HG02588 (cell line): ENCODE data around the gene MUC13.
A peak's percentile ranks its signal among the peaks of the same experiment; 100 is the strongest.

Experiments used
- ATAC-seq: cut with Tn5 transposase; IDR thresholded peaks from one replicate; pipeline ENCODE4 v1.9.1; 2021; ENCODE audit warnings: mild to moderate bottlenecking, moderate library complexity; ENCODE audit not compliant: unreplicated experiment

Gene MUC13

GRCh38 chr3:124951511-124952281, 17.1 kb upstream of the MUC13 start:
- no peak for ATAC-seq

DNA sequence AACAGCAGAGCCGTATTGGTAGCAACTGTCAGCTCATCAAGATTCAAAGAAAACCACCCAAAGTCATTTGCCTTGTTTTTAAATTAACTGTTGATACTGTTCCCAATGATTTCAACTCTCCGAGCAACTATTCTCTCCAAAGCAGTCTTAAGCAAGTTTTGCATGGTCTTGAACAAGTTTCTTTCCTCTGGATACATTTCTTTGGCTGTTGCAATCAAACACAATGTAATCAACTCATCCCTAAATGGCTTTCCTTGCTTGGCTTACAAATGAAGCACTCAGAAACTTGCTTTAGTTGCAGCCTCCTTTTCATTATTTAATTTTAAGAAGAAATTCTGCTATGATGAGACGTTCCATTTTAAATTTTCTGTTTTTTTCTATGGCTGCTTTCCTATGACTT, 15.5 kb upstream of the MUC13 start:
- no peak for ATAC-seq

DNA sequence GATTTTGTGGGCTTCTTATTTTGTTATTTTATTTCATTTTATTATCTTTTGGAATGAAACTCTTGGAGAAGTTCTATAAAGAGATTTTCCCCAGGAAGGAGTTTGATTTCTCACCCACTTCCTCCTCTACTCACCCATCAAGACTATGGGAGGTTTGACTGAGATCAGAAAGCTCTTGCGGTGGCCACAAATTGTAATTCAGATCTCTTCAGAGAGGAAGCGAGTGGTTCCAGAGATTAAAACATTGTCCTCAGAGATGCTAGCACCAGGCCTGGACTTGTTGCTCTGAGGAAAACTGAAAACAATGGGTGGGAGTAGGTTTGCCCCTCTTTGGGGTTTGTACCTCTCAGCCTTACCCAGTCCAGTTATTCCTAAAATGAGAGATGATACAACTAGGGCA, 8.1 kb upstream of the MUC13 start:
- ATAC-seq: no peak

GRCh38 chr3:124941771-124942170, 7.2 kb upstream of the MUC13 start:
- no peak for ATAC-seq

DNA sequence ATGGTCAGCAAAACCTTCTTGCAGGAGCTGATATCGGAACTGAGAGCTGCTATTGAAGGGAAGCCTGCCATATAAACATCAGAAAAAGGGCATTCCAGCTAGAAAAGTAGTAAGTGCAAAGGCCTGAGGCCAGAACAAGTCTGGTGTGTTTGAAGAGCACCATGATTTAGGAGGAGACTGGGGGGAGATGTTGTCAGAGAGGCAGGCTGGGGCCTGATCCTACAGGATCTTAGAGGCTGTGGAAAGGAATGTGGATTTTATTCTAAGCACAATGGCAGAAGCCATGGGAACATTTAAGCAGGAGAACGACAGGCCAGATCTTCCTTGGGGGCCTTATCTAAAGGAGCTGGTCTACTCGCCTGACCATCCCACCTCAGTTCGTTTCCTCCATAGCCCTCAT, 5.1 kb upstream of the MUC13 start:
- ATAC-seq: no peak

DNA sequence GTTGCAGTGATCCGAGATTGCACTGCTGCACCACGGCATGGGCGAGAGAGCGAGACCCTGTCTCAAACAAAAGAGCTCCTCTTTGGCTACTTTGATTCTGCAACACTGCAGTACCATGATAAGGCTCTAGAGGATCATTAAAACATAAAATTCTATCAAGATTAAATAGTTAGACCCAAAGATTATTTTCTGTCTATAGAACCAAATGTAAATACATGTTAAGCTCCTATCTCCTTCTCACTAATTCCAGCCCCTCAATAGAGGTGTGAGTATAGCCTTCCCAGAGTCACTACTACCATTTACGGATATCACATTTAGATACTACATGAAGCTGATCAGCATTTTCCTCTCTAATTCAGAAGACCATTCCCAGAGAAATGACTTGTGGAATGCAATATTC, 4.3 kb upstream of the MUC13 start:
- ATAC-seq: no peak

DNA sequence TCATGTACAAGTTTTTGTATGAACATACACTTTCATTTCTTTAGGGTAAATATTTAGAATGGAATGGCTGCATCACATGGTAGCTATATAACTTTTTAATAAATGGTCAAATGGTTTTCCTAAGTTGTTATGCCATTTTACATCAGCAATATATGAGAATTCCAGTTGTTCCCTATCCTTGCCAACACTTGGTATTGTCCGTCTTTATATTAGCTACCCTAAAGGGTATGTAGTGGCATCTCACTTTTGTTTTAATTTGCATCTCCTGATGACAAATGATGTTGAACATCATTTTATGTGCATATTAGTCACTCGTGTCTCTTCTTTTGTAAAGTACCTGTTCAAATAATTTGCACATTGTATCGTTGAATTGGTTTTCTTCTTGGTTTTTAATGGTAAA, 2.5 kb upstream of the MUC13 start:
- no peak for ATAC-seq

DNA sequence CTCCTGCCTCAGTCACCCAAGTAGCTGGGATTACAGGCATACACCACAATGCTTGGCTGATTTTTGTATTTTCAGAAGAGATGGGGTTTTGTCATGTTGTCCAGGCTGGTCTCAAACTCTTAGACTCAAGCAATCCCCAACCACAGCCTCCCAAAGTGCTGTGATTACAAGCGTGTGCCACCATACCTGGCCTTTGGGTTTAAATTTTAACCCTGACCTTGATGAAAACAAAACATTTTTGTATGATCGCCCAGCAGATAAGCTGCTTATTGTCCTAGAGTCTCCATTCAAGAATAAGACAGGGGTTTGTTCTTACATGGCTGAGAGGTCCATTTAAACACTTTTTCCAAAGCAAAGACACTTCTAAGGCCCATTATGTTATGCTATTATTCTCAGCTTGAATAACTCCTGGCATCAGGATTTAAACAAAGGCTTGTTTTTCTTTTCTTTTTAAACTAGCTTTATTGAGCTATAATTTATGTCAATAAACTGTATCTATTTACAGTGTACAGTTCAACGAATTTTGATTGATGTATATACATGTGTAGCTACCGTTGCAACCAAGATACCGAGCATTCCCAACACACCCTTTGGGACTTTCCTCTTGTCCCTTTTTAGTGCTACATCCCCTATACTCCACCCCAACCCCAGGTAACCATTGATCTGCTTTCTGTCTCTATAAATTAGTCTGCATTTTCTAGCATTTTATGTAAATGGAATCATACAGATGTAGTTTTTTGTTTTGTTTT, 1.4 kb upstream of the MUC13 start:
- no peak for ATAC-seq

DNA sequence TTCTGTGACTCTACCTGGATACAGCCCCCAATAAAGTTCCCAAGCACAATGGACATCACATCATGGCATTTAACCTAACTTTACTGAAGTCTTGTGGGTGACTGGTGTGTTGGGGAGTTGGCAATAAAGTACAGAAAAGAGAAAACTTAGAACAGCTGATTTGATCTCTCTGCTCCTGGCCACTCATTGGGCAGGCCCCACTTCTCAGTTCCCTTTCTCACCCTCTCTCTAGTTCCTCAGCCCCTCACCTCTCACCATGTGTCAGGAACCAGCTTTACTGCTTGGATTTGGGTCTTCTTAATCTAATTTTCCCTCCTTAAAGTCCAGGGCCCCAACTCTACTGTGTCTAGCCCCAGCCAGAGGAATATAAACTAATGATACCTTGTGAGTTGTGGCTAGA, 713 bp upstream of the MUC13 start:
- ATAC-seq: no peak

GRCh38 chr3:124928333-124929202, 6.0 kb downstream of the MUC13 start:
- no peak for ATAC-seq

DNA sequence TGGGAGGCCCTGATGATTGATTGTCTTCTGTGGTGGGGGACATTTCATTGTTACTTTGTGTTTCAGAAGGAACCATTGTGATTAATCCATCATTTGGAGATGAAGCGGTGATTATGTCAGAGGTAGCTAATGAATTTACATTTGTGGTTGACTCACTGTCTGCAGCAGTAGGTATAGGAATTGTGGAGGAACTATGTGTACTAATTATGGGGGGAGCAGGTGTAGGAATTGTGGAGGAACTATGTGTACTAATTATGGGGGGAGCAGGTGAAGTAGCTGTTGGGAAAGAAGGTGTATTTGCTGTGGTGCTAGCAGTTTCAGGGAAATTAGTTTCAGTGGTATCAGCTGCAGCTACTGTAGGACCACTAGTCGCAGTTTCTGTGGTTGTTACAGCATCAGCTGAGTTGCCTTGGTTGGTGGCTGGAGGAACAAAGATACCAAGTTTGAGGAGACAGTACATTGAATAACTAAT, 6.9 kb downstream of the MUC13 start:
- ATAC-seq: peak; percentile 85

DNA sequence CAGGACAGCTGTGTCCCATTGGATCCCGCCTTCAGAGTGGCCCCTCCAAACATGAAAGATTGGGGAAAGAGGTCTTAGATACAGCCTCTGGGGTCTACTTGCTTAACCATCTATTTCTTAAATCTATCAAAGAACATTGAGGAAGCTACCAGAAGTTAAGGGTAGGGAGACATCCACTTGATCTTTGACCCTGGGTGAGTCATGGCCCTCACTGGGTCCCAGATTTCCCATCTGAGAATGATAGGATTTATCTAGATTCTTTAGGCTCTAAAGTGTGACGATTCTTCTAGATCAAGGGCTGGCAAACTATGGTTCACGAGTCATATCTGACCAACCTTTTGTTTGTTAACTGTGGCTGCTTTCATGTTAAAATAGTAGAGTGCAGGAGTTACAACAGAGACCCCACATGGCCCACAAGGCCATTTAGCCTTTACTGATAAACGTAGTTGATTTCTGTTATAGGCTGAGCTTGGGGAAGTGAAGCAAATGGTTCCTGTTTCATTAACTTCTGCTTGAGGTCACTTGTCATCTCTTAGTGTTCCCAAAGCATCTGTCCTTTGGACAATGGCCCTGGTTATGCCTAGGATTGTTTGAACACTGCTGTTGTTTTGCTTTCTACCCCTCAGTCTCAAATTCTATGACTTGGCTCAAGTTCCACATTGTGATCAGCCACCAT, 8.0 kb downstream of the MUC13 start:
- ATAC-seq: no peak

GRCh38 chr3:124924741-124925140, 9.8 kb downstream of the MUC13 start:
- ATAC-seq: no peak

DNA sequence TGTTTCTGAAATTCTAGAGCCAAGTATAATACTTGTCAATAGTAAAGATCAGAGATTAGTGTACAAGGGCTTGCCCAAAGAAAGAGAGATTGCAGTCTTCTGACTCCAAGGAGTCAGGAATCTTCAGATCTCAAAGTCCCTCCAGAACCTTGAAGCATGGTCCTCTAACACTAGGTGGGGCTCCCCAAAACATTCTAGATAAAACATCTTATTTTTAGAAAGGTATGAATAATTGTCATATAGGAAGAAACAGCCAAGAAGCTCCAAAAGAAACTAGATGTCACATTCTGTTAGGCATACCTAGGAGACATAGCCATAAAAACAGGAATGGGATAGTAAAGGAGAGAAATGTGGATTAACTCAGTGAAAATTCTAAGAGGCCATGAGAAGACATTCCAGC, 10.7 kb downstream of the MUC13 start:
- no peak for ATAC-seq

GRCh38 chr3:124920718-124921117, 13.8 kb downstream of the MUC13 start:
- no peak for ATAC-seq

DNA sequence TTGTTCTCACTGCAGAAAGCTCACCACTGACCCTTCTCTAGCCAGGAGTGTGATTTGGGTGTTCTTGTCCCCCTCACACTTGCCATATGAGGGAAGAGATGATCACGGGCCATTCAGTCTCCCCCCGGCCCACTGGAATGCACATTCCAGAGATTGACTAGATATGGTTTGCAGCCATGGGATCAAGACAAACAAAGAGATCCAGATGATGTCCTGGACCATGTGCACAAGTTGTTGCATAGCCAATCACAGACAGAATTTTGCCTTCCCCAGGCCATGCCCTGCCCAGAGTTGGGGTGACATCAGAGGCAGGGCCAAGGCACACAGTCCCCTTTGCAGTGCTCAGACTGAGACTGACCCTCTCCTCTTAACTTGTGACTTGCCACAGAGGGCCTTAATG, 14.8 kb downstream of the MUC13 start:
- no peak for ATAC-seq

DNA sequence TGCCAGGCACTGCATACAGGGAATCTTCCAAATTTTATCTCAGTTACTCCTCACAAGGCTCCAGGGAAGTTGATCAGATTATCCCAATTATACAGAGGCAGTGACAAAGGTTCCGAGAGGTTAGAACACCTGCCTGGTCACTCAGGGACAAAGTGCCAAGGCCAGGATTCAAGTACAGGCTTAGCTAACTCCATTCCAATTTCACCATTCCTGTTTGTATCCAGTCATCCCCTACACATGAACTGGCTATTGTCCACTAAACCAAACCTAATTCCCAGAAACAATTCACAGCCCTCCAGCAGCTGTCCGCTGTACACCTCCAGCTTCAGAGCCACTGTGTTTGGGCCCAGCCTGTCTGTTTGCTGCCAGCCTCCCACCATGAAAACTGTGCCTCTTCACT, 16.0 kb downstream of the MUC13 start:
- ATAC-seq: no peak

DNA sequence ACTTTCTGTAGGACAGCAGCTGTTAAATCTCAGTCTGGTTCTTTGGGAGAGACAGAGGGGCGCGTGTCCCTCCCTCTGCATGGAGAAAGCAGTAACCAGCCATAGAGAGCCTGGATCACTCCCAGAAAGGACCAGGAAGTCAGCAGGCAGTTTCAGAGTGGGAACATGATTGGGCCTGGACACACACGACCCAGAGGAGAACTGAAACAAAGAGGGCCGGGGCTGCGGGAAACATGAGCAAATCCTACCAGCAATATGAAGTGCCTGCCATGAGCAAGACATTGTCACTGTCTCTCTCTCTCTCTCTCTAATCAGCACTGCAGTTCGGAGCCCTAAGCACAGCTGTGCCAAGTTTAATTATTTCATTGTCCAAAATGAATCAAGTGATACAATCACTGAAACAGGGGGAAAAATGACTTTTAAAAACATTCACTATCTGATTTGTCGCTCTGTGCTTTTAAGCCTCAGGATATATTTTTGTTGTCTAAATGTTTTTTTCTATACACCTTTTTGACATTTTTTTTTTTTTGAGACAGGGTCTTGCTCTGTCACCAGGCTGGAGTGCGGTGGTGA, 17.6 kb downstream of the MUC13 start:
- no peak for ATAC-seq

DNA sequence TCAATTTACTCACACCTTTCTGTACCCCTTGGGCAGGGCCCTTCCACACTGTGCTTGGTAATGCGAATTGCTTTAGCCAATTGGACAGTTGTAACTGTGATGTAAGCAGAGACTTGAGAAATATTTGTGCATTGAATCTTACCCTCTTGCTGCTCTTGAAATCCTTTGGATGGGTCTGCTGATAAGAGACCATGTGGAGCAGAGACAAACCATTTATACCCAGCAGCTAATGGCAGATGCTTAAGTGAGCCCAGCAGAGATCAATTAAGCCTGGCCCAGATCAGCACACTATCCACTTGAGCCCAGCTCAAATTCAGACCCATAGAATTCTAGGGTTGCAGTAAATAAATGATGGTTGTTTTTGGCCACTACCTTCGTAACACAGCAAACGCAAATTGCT, 19.3 kb downstream of the MUC13 start:
- ATAC-seq: no peak

DNA sequence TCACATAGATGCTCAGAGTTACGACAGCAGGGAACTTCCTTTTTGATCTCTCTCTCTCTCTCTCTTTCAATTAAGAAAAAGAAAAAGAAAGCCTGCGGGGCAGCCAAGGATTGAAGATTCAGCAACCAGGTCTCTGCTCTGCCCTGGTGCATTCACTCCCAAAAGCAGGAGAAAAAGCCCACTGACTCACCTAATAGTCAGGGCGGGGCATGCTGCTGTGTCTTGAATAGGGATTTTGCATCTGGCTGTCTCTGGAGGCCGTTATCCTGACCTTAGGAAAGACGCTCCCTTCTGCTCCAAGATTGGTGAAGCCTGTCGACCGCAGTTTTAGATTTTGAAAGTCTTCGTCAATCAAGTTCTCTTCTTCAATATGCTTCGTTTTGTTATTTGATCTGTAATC, 26.6 kb downstream of the MUC13 start:
- ATAC-seq: no peak
